Measurements from ENCODE around the gene DCXR. TPM values are rescaled to one million over a fixed set of nuclear protein-coding genes. Genes with fewer than 3 reads are reported as not detected.
A peak's percentile ranks its signal among the peaks of the same experiment; 100 is the strongest.

DCXR gene
- total and polyA plus RNA-seq, 2 of the 13 experiments (the other 11 are each of a cell fraction or from before 2014, with no cell fraction given), result 287 to 311 TPM

DNA sequence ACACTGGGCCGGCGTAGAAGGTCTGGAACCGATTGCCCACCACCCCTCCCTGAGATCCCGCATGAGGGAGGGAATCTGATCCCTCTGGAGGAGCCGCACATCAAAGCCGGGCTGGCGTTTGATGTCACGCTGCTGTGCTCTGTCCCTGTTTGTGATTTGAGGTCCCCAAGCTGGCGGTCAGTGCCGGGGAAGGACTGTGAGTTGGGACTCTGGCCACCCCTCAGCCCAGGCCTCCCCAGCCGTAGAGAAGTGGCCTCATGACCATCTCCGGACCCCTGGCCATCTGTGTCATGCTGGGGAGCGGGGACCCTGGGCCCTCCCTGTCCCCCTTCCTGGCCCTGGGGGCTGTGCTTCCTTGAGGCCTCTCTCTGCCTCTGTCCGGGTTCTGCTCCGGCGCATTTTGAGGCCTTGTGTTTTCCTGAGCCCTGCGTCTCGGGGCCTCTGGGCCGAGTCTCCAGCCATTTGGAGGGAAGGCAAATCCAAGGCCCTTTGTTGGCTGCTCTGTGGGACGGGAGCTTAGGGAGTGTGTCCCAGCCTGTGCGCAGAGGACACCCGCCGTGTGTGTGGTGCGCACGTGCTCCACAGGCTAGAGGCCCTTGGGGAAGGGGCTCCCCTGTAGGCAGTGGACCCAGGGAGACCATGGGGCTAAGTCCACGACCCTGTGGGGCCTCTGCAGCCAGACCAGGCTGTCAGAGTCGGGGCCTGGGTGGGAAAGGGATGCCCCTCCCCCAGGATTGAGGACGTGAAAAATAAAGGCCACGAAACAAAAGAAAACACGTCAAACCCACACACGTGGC is 45.0 kb downstream of the DCXR start (continued):
- peak; percentile 79 for TF ChIP-seq ISL2 (CRISPR knock-in tag; IDR thresholded peaks at IDR 0.05)
- peak; percentile 80 for TF ChIP-seq THAP11 (CRISPR knock-in tag; IDR thresholded peaks at IDR 0.05)
- TF ChIP-seq ZNF235 (CRISPR knock-in tag; IDR thresholded peaks at IDR 0.05; ENCODE audit: borderline replicate concordance), result 0 out of 2 replicates have a peak, but pooled peaks have one; percentile 66
- TF ChIP-seq HMG20A (CRISPR knock-in tag; IDR thresholded peaks at IDR 0.05; ENCODE audit: borderline replicate concordance), result peak; percentile 75; the same call in 1 of the 2 replicates
- TF ChIP-seq, protein P1, sequence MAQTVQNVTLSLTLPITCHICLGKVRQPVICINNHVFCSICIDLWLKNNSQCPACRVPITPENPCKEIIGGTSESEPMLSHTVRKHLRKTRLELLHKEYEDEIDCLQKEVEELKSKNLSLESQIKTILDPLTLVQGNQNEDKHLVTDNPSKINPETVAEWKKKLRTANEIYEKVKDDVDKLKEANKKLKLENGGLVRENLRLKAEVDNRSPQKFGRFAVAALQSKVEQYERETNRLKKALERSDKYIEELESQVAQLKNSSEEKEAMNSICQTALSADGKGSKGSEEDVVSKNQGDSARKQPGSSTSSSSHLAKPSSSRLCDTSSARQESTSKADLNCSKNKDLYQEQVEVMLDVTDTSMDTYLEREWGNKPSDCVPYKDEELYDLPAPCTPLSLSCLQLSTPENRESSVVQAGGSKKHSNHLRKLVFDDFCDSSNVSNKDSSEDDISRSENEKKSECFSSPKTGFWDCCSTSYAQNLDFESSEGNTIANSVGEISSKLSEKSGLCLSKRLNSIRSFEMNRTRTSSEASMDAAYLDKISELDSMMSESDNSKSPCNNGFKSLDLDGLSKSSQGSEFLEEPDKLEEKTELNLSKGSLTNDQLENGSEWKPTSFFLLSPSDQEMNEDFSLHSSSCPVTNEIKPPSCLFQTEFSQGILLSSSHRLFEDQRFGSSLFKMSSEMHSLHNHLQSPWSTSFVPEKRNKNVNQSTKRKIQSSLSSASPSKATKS (CRISPR knock-in tag; IDR thresholded peaks at IDR 0.05), result peak; percentile 99
- TF ChIP-seq MXI1 (IDR thresholded peaks at IDR 0.05; ENCODE audit: borderline replicate concordance, low read depth, low read length), result peak; percentile 78; the same call in 1 of the 3 replicates
- no peak; the same call in 1 of the 2 replicates for TF ChIP-seq ZNF432 (CRISPR knock-in tag; IDR thresholded peaks at IDR 0.05; ENCODE audit: borderline replicate concordance)
- 0 out of 2 replicates have a peak, but pooled peaks have one; percentile 54 for TF ChIP-seq ZBTB3 (CRISPR knock-in tag; IDR thresholded peaks at IDR 0.05; ENCODE audit: borderline replicate concordance, low read depth)
- peak; percentile 53; the same call in 1 of the 2 replicates for TF ChIP-seq ZNF3 (CRISPR knock-in tag; IDR thresholded peaks at IDR 0.05)
- TF ChIP-seq THYN1 (CRISPR knock-in tag; IDR thresholded peaks at IDR 0.05; ENCODE audit: borderline replicate concordance, low read depth), result no peak
- TF ChIP-seq, protein P2, sequence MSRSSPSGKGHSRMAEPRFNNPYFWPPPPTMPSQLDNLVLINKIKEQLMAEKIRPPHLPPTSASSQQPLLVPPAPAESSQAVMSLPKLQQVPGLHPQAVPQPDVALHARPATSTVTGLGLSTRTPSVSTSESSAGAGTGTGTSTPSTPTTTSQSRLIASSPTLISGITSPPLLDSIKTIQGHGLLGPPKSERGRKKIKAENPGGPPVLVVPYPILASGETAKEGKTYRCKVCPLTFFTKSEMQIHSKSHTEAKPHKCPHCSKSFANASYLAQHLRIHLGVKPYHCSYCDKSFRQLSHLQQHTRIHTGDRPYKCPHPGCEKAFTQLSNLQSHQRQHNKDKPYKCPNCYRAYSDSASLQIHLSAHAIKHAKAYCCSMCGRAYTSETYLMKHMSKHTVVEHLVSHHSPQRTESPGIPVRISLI (CRISPR knock-in tag; IDR thresholded peaks at IDR 0.05; ENCODE audit: borderline replicate concordance), result peak; percentile 69
- TF ChIP-seq TEAD2 (CRISPR knock-in tag; IDR thresholded peaks at IDR 0.05), result peak; percentile 81
- TF ChIP-seq, protein P3, sequence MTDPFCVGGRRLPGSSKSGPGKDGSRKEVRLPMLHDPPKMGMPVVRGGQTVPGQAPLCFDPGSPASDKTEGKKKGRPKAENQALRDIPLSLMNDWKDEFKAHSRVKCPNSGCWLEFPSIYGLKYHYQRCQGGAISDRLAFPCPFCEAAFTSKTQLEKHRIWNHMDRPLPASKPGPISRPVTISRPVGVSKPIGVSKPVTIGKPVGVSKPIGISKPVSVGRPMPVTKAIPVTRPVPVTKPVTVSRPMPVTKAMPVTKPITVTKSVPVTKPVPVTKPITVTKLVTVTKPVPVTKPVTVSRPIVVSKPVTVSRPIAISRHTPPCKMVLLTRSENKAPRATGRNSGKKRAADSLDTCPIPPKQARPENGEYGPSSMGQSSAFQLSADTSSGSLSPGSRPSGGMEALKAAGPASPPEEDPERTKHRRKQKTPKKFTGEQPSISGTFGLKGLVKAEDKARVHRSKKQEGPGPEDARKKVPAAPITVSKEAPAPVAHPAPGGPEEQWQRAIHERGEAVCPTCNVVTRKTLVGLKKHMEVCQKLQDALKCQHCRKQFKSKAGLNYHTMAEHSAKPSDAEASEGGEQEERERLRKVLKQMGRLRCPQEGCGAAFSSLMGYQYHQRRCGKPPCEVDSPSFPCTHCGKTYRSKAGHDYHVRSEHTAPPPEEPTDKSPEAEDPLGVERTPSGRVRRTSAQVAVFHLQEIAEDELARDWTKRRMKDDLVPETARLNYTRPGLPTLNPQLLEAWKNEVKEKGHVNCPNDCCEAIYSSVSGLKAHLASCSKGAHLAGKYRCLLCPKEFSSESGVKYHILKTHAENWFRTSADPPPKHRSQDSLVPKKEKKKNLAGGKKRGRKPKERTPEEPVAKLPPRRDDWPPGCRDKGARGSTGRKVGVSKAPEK (CRISPR knock-in tag; IDR thresholded peaks at IDR 0.05; ENCODE audit: borderline replicate concordance), result peak; percentile 78; the same call in 1 of the 2 replicates
- TF ChIP-seq, protein P4, sequence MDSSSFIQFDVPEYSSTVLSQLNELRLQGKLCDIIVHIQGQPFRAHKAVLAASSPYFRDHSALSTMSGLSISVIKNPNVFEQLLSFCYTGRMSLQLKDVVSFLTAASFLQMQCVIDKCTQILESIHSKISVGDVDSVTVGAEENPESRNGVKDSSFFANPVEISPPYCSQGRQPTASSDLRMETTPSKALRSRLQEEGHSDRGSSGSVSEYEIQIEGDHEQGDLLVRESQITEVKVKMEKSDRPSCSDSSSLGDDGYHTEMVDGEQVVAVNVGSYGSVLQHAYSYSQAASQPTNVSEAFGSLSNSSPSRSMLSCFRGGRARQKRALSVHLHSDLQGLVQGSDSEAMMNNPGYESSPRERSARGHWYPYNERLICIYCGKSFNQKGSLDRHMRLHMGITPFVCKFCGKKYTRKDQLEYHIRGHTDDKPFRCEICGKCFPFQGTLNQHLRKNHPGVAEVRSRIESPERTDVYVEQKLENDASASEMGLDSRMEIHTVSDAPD (CRISPR knock-in tag; IDR thresholded peaks at IDR 0.05), result peak; percentile 92
- no peak for TF ChIP-seq EHMT2 (IDR thresholded peaks at IDR 0.05; ENCODE audit: borderline replicate concordance, low read depth, low read length)
- TF ChIP-seq, protein P5, sequence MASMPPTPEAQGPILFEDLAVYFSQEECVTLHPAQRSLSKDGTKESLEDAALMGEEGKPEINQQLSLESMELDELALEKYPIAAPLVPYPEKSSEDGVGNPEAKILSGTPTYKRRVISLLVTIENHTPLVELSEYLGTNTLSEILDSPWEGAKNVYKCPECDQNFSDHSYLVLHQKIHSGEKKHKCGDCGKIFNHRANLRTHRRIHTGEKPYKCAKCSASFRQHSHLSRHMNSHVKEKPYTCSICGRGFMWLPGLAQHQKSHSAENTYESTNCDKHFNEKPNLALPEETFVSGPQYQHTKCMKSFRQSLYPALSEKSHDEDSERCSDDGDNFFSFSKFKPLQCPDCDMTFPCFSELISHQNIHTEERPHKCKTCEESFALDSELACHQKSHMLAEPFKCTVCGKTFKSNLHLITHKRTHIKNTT (CRISPR knock-in tag; IDR thresholded peaks at IDR 0.05), result no peak
- TF ChIP-seq HES4 (CRISPR knock-in tag; IDR thresholded peaks at IDR 0.05; ENCODE audit: borderline replicate concordance), result peak; percentile 97
- peak; percentile 97 for TF ChIP-seq BRD4 (CRISPR knock-in tag; IDR thresholded peaks at IDR 0.05)
- TF ChIP-seq SIX4 (CRISPR knock-in tag; IDR thresholded peaks at IDR 0.05), result peak; percentile 95
- TF ChIP-seq ZNF343 (CRISPR knock-in tag; IDR thresholded peaks at IDR 0.05), result peak; percentile 91; the same call in 1 of the 2 replicates
